Endothelial cell of umbilical vein (primary cell): ENCODE results near the gene NEAT1. TPM values are rescaled to one million over a fixed set of nuclear protein-coding genes. Genes with fewer than 3 reads are reported as not detected.

Experiments used
- BruUV-seq: library from RNA; stranded (reverse); fragments of 400-500 nt; replicated peaks from 2 replicates; lab custom pipeline; 2021; lab: Mats Ljungman, UMichigan
- CTCF ChIA-PET: fragments of 300-600, 350-600 bp; sonication (Branson Sonifier 250); formaldehyde crosslinking; loops from one replicate; lab custom pipeline; 2021; ENCODE audit warnings: antibody characterized with exemption, inconsistent platforms; lab: Charles Lee
- POLR2A ChIA-PET: fragments of 300-600, 350-600 bp; sonication (Branson Sonifier 250); formaldehyde crosslinking; loops from one replicate; lab custom pipeline; 2021; ENCODE audit warnings: antibody characterized with exemption, inconsistent platforms; lab: Charles Lee
- DNase-seq: peaks from one replicate; pipeline ENCODE4 v3.0.0-alpha.2; 2011; ENCODE audit warnings: low read depth, low spot score
- FAIRE-seq: peaks from 2 replicates; lab custom pipeline; 2011; peaks lifted over from hg19 to GRCh38; lab: Jason Lieb, UNC
- H2AFZ ChIP-seq: 2 replicates; pipeline ENCODE4 v1.6.0; 2012; ENCODE audit warnings: low read depth, low read length, control low read depth, inconsistent platforms
- H3K27ac ChIP-seq: 2 replicates; pipeline ENCODE4 v1.5.1; 2011; ENCODE audit warnings: low read depth, mild to moderate bottlenecking, control low read depth, low read length, moderate library complexity; ENCODE audit not compliant: insufficient read depth
- H3K27me3 ChIP-seq, 2 experiments: 2 replicates each; pipeline versions ENCODE4 v1.6.0 to v1.6.1; 2011; ENCODE audit warnings: low read length in 2 of 2, mixed read lengths in 1 of 2; ENCODE audit not compliant: control insufficient read depth in 2 of 2, insufficient read depth in 2 of 2
- H3K36me3 ChIP-seq, 2 experiments: 2 replicates in 1 of 2; 3 replicates in 1 of 2; pipeline ENCODE4 v1.5.1; 2011; ENCODE audit warnings: low read length in 2 of 2, mild to moderate bottlenecking in 1 of 2, moderate library complexity in 1 of 2; ENCODE audit not compliant: control insufficient read depth in 2 of 2, insufficient read depth in 2 of 2; ENCODE audit errors: extremely low read depth in 1 of 2
- H3K4me1 ChIP-seq: 3 replicates; pipeline ENCODE4 v1.5.1; 2011; ENCODE audit warnings: mild to moderate bottlenecking, low read length; ENCODE audit not compliant: control insufficient read depth, insufficient read depth; ENCODE audit errors: extremely low read depth
- H3K4me2 ChIP-seq: 2 replicates; pipeline ENCODE4 v1.6.1; 2011; ENCODE audit warnings: low read length, control low read depth, mixed read lengths; ENCODE audit not compliant: insufficient read depth
- H3K4me3 ChIP-seq, 3 experiments: fragments of 200-600 bp in 1 of 3; sonication (generic), shearing (Covaris generic) in 1 of 3; replicated peaks in 1 of 3; 2 replicates each; pipeline ENCODE4 v1.5.1; 2011 to 2016; ENCODE audit warnings: control low read depth in 3 of 3, low read length in 3 of 3, mild to moderate bottlenecking in 2 of 3, inconsistent platforms in 1 of 3, low read depth in 1 of 3, moderate library complexity in 1 of 3; ENCODE audit not compliant: insufficient read depth in 1 of 3
- H3K79me2 ChIP-seq: 2 replicates; pipeline ENCODE4 v1.6.0; 2012; ENCODE audit warnings: low read length, inconsistent platforms; ENCODE audit not compliant: control insufficient read depth, insufficient read depth
- H3K9ac ChIP-seq: replicated peaks from 2 replicates; pipeline ENCODE3; 2011; ENCODE audit warnings: low read length, control low read depth; ENCODE audit not compliant: insufficient read depth; ENCODE audit errors: extremely low read depth
- H3K9me1 ChIP-seq: replicated peaks from 3 replicates; pipeline ENCODE4 v1.6.0; 2011; ENCODE audit warnings: mild to moderate bottlenecking, low read length; ENCODE audit not compliant: control insufficient read depth, insufficient read depth; ENCODE audit errors: extremely low read depth
- H3K9me3 ChIP-seq: replicated peaks from 2 replicates; pipeline ENCODE4 v1.5.1; 2012; ENCODE audit warnings: low read length, inconsistent platforms; ENCODE audit not compliant: control insufficient read depth, insufficient read depth
- H4K20me1 ChIP-seq: replicated peaks from 2 replicates; pipeline ENCODE3; 2011; ENCODE audit warnings: mild to moderate bottlenecking, low read length; ENCODE audit not compliant: control insufficient read depth, insufficient read depth; ENCODE audit errors: extremely low read depth
- CTCF ChIP-seq, 2 donors: IDR thresholded peaks; 1 replicate in 1 of 2; 2 replicates in 1 of 2; pipeline ENCODE4 v1.5.1; 2011; ENCODE audit warnings: low read length in 2 of 2, mild to moderate bottlenecking in 2 of 2, moderate library complexity in 2 of 2, control low read depth in 1 of 2, inconsistent platforms in 1 of 2, low read depth in 1 of 2; ENCODE audit not compliant: insufficient read depth in 1 of 2; ENCODE audit errors: extremely low read depth in 1 of 2
- FOS ChIP-seq: IDR thresholded peaks from 2 replicates; pipeline ENCODE4 v1.6.1; 2011; ENCODE audit warnings: mild to moderate bottlenecking, low read length, moderate library complexity, borderline replicate concordance; ENCODE audit not compliant: insufficient read depth
- JUN ChIP-seq: IDR thresholded peaks from 2 replicates; pipeline ENCODE4 v1.6.1; 2011; ENCODE audit warnings: borderline replicate concordance, low read depth; ENCODE audit not compliant: insufficient read length, insufficient read depth
- MAX ChIP-seq: IDR thresholded peaks from 2 replicates; pipeline ENCODE4 v1.6.1; 2011; ENCODE audit not compliant: insufficient read depth, insufficient read length
- MYC ChIP-seq: IDR thresholded peaks from one replicate; pipeline ENCODE4 v1.6.1; 2011; ENCODE audit warnings: mild to moderate bottlenecking, low read depth, low read length
- POLR2A ChIP-seq: IDR thresholded peaks from 2 replicates; pipeline ENCODE4 v1.6.1; 2012; ENCODE audit warnings: low read depth, mild to moderate bottlenecking, control low read depth, low read length
- dilution Hi-C: fragments of 300-500 bp; cut with MboI; formaldehyde crosslinking; loops from one replicate; pipeline ENCODE4 v1.15.0; 2019; ENCODE audit warnings: low sequenced_read_pairs; ENCODE audit not compliant: extremely low pct_ligation_motif_present
- intact Hi-C: fragments of 100-400 bp; cut with micrococcal nuclease; formaldehyde crosslinking; loops from one replicate; pipeline ENCODE4 v1.10.0; 2022
- polyA plus RNA-seq, 4 experiments: library from polyadenylated mRNA; depleted of rRNA in 3 of 4; stranded (reverse) in 3 of 4; unstranded in 1 of 4; fragments of >200 nt; gene quantifications; 2 replicates each; pipeline versions ENCODE4 v1.2.1 to v1.2.3, GENCODE V29; 2011 to 2012; ENCODE audit warnings: missing spikeins in 1 of 4
- total RNA-seq: library from RNA; stranded (reverse); gene quantifications from 2 replicates; pipeline ENCODE4 v1.2.3, GENCODE V29; 2021

The NEAT1 gene
- total and polyA plus RNA-seq, 2 donors (not counting 3 experiments of a cell fraction or from before 2014, with no cell fraction given) = 34.4 to 957 TPM

GRCh38 chr11:65400307-65401072 is 22.1 kb upstream of the NEAT1 start:
- H3K27me3 ChIP-seq = no peaks in the 10 kb centered on the region
- H2AFZ ChIP-seq = no peak overlapping the region
- intact Hi-C loops (no loop called here), dilution Hi-C loops (no loop called here)
- ChIA-PET CTCF (interaction anchor here (1.3 kb wide), 1 partner anchor 19 kb away, joined by 3 read pairs; no protein-coding TSS in a partner anchor), POLR2A (no interaction called here)
- H3K4me1 ChIP-seq = no peaks in the 10 kb centered on the region
- peaks cover 2% of the 10 kb centered on the region for H3K79me2 ChIP-seq
- no peaks in the 10 kb centered on the region for H3K9me1 ChIP-seq
- peaks cover 16 to 56% of the 10 kb centered on the region in 2 experiments for H3K36me3 ChIP-seq
- H3K4me2 ChIP-seq = no peak overlapping the region
- BruUV-seq = no TSS peak
- no peak for FAIRE-seq
- no peak for TF ChIP-seq POLR2A
- no peak for TF ChIP-seq MAX
- TF ChIP-seq JUN = no peak
- no peak for TF ChIP-seq CTCF (IDR thresholded peaks at IDR 0.05; ENCODE audit: extremely low read depth in 1 of 2, insufficient read depth in 1 of 2, low read depth in 1 of 2, low read length in 2 of 2)
- no peak for TF ChIP-seq FOS
- TF ChIP-seq MYC = no peak
- no peak overlapping the region for H3K27ac ChIP-seq
- no peak overlapping the region for H3K4me3 ChIP-seq
- no peak overlapping the region for H3K9ac ChIP-seq
- H4K20me1 ChIP-seq = no peaks in the 10 kb centered on the region
- no peak for DNase-seq
- H3K9me3 ChIP-seq = no peaks in the 10 kb centered on the region
